ENCODE measurements around the gene ERCC8.
A peak's percentile ranks its signal among the peaks of the same experiment; 100 is the strongest.

The ERCC8 gene

DNA sequence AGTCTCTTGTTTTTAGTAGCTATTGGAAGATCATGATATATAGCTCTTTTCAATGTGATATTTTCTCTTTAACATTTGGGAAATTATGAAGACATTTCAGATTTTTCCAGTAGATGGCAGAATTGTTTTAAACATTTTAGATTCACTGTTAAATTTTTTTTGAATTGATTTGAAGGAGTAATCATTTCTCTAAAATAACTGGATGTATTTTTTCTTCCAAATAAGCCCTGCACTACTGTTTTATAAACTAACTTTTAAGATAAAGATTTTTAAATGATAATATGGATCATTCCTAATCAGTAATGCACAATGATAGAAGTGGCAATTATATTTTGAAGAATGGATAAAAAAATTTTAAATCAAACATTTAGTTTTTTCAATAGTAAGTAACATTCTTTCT, 14.3 kb upstream of the ERCC8 start:
- in situ Hi-C loops (cut with HindIII; ENCODE audit: low pct_ligation_motif_present, low sequenced_read_pairs): no loop called here
- Histone ChIP-seq H3K36me3 (replicated peaks) (no peaks in the 10 kb centered on the region), H3K4me3 (ENCODE audit: low read depth, low read length) (no peak overlapping the region), H3K27ac (no peak overlapping the region), H3K27me3 (replicated peaks) (no peaks in the 10 kb centered on the region)
- TF ChIP-seq, protein P1, sequence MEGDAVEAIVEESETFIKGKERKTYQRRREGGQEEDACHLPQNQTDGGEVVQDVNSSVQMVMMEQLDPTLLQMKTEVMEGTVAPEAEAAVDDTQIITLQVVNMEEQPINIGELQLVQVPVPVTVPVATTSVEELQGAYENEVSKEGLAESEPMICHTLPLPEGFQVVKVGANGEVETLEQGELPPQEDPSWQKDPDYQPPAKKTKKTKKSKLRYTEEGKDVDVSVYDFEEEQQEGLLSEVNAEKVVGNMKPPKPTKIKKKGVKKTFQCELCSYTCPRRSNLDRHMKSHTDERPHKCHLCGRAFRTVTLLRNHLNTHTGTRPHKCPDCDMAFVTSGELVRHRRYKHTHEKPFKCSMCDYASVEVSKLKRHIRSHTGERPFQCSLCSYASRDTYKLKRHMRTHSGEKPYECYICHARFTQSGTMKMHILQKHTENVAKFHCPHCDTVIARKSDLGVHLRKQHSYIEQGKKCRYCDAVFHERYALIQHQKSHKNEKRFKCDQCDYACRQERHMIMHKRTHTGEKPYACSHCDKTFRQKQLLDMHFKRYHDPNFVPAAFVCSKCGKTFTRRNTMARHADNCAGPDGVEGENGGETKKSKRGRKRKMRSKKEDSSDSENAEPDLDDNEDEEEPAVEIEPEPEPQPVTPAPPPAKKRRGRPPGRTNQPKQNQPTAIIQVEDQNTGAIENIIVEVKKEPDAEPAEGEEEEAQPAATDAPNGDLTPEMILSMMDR (IDR thresholded peaks at IDR 0.05; ENCODE audit: low read depth, low read length, missing control alignments): no peak
- no peak for DNase-seq

DNA sequence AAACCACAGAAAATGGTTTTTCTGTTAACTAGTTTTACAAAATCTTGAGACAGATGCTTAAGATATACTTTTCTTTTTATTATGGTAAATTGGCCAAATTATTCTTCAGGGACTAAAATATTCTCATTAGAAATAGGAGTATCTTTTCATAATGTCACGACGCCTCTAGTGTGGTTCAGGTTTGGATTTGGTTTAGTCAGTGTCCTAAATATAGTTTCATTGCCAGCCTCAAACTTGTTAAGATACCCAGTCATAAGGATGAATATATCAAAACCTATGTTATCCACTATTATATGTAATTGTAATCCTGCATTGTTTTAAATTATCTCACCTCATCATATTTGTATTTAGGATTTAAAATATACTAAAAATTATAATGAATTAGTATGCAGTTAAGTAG, 13.8 kb upstream of the ERCC8 start:
- Histone ChIP-seq H3K27ac (no peak overlapping the region), H3K27me3 (replicated peaks) (no peaks in the 10 kb centered on the region), H3K4me3 (ENCODE audit: low read depth, low read length) (no peak overlapping the region), H3K36me3 (replicated peaks) (no peaks in the 10 kb centered on the region)
- DNase-seq: no peak
- TF ChIP-seq, protein P1 (IDR thresholded peaks at IDR 0.05; ENCODE audit: low read depth, low read length, missing control alignments): no peak
- in situ Hi-C loops (cut with HindIII; ENCODE audit: low pct_ligation_motif_present, low sequenced_read_pairs): no loop called here

- no peak overlapping the region for H3K4me3 ChIP-seq (ENCODE audit: low read depth, low read length)
- TF ChIP-seq, protein P1 (IDR thresholded peaks at IDR 0.05; ENCODE audit: low read depth, low read length, missing control alignments): no peak
- no peak for DNase-seq
- H3K27me3 ChIP-seq (replicated peaks): no peaks in the 10 kb centered on the region
- H3K27ac ChIP-seq: no peak overlapping the region
- H3K36me3 ChIP-seq (replicated peaks): no peaks in the 10 kb centered on the region
- in situ Hi-C loops (cut with HindIII; ENCODE audit: low pct_ligation_motif_present, low sequenced_read_pairs): no loop called here
These were observed 13.2 kb upstream of the ERCC8 start for GRCh38 chr5:60958088-60958487.

GRCh38 chr5:60955239-60955638, 10.4 kb upstream of the ERCC8 start:
- no peak overlapping the region for H3K27ac ChIP-seq
- DNase-seq: no peak
- H3K27me3 ChIP-seq (replicated peaks): no peaks in the 10 kb centered on the region
- in situ Hi-C loops (cut with HindIII; ENCODE audit: low pct_ligation_motif_present, low sequenced_read_pairs): no loop called here
- TF ChIP-seq, protein P1 (IDR thresholded peaks at IDR 0.05; ENCODE audit: low read depth, low read length, missing control alignments): no peak
- no peaks in the 10 kb centered on the region for H3K36me3 ChIP-seq (replicated peaks)
- no peak overlapping the region for H3K4me3 ChIP-seq (ENCODE audit: low read depth, low read length)

DNA sequence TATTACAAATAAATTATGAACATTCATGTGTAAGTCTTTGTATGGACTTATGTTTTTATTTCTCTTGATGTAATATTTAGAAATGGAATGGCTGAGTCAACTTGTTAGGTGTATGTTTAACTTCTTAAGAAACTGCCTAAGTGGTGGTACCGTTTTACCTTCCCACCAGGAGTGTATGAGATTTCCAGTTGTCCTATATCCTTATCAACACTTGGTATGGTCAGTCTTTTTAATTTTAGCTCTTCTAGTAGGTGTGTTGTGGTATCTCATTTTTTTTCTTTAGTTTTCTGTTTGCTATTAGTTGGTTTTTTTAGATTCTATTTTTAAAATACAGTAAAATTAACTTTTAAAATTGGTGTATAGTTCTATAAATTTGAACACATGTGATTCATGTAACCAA, 3.9 kb upstream of the ERCC8 start:
- in situ Hi-C loops (cut with HindIII; ENCODE audit: low pct_ligation_motif_present, low sequenced_read_pairs): no loop called here
- TF ChIP-seq, protein P1 (IDR thresholded peaks at IDR 0.05; ENCODE audit: low read depth, low read length, missing control alignments): no peak
- no peaks in the 10 kb centered on the region for H3K36me3 ChIP-seq (replicated peaks)
- DNase-seq: no peak
- H3K4me3 ChIP-seq (ENCODE audit: low read depth, low read length): no peak overlapping the region
- H3K27ac ChIP-seq: no peak overlapping the region
- no peaks in the 10 kb centered on the region for H3K27me3 ChIP-seq (replicated peaks)

- Histone ChIP-seq H3K27me3 (replicated peaks) (no peaks in the 10 kb centered on the region), H3K36me3 (replicated peaks) (no peaks in the 10 kb centered on the region), H3K27ac (peak overlapping the region; percentile 66), H3K4me3 (ENCODE audit: low read depth, low read length) (peak overlapping the region; percentile 90)
- in situ Hi-C loops (cut with HindIII; ENCODE audit: low pct_ligation_motif_present, low sequenced_read_pairs): no loop called here
- TF ChIP-seq, protein P1 (IDR thresholded peaks at IDR 0.05; ENCODE audit: low read depth, low read length, missing control alignments): no peak
- DNase-seq: peak; percentile 47
These were observed 930 bp upstream of the ERCC8 start for GRCh38 chr5:60945813-60946187.

All from brain microvascular endothelial cell (primary cell).